OCI-LY3 (cell line): Measurements from ENCODE around the gene SOX18.

Experiments used
- H2AFZ ChIP-seq: fragments of 200-600, 300-600 bp; shearing (Covaris generic); 2 replicates; pipeline ENCODE4 v1.6.0; 2014; ENCODE audit warnings: antibody characterized with exemption, low read depth, low read length
- H3K27ac ChIP-seq: fragments of 200-600, 300-600 bp; sonication (generic); 2 replicates; pipeline ENCODE4 v1.5.1; 2014; ENCODE audit warnings: mild to moderate bottlenecking, low read length, moderate library complexity, mixed read lengths
- H3K27me3 ChIP-seq: fragments of 200-600, 300-600 bp; sonication (generic); 2 replicates; pipeline ENCODE4 v1.6.1; 2014; ENCODE audit warnings: low read depth, low read length, mixed read lengths
- H3K36me3 ChIP-seq: fragments of 200-600, 300-600 bp; sonication (generic); replicated peaks from 2 replicates; pipeline ENCODE3; 2014; ENCODE audit warnings: low read depth, low read length, mixed read lengths
- H3K4me1 ChIP-seq: fragments of 300-600, 200-600 bp; sonication (generic); 2 replicates; pipeline ENCODE4 v1.6.1; 2014; ENCODE audit warnings: low read length, mixed read lengths
- H3K4me2 ChIP-seq: fragments of 200-600, 300-600 bp; sonication (generic); 2 replicates; pipeline ENCODE4 v1.6.1; 2014; ENCODE audit warnings: low read length, mixed read lengths
- H3K4me3 ChIP-seq: fragments of 300-600, 200-600 bp; sonication (generic); 2 replicates; pipeline ENCODE4 v1.5.1; 2014; ENCODE audit warnings: antibody characterized with exemption, mild to moderate bottlenecking, low read length, moderate library complexity
- H3K79me2 ChIP-seq: fragments of 300-600, 200-600 bp; shearing (Covaris generic); 2 replicates; pipeline ENCODE4 v1.6.1; 2014; ENCODE audit warnings: mild to moderate bottlenecking, low read length, mixed read lengths
- H3K9ac ChIP-seq: fragments of 300-600, 200-600 bp; shearing (Covaris generic); 2 replicates; pipeline ENCODE4 v1.6.0; 2014; ENCODE audit warnings: mild to moderate bottlenecking, low read length, moderate library complexity
- H3K9me3 ChIP-seq: fragments of 200-600, 300-600 bp; shearing (Covaris generic); 2 replicates; pipeline ENCODE4 v1.6.1; 2014; ENCODE audit warnings: low read length, mixed read lengths; ENCODE audit not compliant: insufficient read depth
- H4K20me1 ChIP-seq: fragments of 200-600, 300-600 bp; sonication (generic); 2 replicates; pipeline ENCODE4 v1.6.1; 2016; ENCODE audit warnings: low read length, mixed read lengths; ENCODE audit not compliant: insufficient read depth
- EZH2phosphoT487 ChIP-seq: fragments of 200-600 bp; shearing (Covaris generic); IDR thresholded peaks from 2 replicates; pipeline ENCODE4 v1.6.1; 2018; ENCODE audit warnings: antibody characterized with exemption, mixed run types, low read depth
- TF ChIP-seq, protein P1 (sequence below): fragments of 200-600, 300-600 bp; sonication (generic); IDR thresholded peaks from 2 replicates; pipeline ENCODE4 v1.5.1; 2014; ENCODE audit warnings: antibody characterized with exemption, low read length, low read depth

SOX18 gene

DNA sequence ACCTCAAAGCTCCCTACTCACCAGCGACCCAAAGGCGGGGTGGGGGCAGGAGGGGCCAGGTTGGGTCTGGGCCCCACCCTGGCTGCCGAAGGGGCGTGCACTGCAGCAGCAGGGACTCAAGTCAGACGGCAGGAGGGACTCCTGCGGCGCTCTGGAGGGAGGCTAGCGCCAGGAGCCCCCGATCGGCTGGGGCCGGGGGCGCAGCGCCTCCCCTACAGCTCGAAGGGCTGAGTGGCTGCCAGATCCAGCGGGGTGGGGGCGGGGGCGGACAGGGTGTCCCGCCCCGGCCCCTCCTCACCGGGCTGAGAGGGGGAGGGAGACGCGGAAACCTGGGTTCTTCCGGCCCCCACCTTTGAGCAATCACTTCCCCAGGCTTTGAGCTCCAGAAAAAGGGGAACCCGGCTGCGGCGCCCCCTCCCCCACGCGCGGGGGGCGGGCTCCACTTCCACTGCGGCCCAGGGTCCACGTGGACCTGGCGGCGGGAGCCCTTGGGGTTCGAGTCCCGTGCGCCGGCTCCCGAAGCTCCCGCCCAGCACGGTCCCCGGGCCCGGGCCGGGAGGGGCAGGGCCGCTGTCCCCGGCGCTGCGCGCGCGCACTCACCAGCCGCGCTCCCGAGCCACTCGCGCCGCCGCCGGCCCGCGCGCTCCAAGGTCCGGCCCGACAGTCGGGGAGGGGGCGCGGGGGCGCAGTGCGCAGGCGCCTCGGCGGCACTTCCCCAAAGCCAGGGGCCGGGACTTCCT, 30.0 kb upstream of the SOX18 start, which contains the start of gene RGS19:
Gene RGS19 (minus strand): TSS at position 246 of the 740 bp plus-strand sequence. CDS start 2,632 bp downstream, outside the sequence.
- H3K27ac ChIP-seq, result peak within 1 kb of the TSS; percentile 91
- H3K27me3 ChIP-seq, result peaks cover 9% of the 10 kb centered on the region
- H3K4me1 ChIP-seq, result peaks cover 34% of the 10 kb centered on the region
- TF ChIP-seq, protein P1, sequence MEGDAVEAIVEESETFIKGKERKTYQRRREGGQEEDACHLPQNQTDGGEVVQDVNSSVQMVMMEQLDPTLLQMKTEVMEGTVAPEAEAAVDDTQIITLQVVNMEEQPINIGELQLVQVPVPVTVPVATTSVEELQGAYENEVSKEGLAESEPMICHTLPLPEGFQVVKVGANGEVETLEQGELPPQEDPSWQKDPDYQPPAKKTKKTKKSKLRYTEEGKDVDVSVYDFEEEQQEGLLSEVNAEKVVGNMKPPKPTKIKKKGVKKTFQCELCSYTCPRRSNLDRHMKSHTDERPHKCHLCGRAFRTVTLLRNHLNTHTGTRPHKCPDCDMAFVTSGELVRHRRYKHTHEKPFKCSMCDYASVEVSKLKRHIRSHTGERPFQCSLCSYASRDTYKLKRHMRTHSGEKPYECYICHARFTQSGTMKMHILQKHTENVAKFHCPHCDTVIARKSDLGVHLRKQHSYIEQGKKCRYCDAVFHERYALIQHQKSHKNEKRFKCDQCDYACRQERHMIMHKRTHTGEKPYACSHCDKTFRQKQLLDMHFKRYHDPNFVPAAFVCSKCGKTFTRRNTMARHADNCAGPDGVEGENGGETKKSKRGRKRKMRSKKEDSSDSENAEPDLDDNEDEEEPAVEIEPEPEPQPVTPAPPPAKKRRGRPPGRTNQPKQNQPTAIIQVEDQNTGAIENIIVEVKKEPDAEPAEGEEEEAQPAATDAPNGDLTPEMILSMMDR, result no peak
- no peak for TF ChIP-seq EZH2phosphoT487
- H2AFZ ChIP-seq, result 0 out of 2 replicates have a peak within 1 kb of the TSS, but pooled peaks have one; percentile 33
- H3K9ac ChIP-seq, result peak within 1 kb of the TSS; percentile 98
- H3K36me3 ChIP-seq, result peaks cover 9% of the 10 kb centered on the region
- H3K4me2 ChIP-seq, result peak within 1 kb of the TSS; percentile 99
- peak within 1 kb of the TSS; percentile 95 for H3K4me3 ChIP-seq
- no peaks in the 10 kb centered on the region for H4K20me1 ChIP-seq
- peaks cover 34% of the 10 kb centered on the region for H3K79me2 ChIP-seq
- H3K9me3 ChIP-seq, result no peaks in the 10 kb centered on the region

DNA sequence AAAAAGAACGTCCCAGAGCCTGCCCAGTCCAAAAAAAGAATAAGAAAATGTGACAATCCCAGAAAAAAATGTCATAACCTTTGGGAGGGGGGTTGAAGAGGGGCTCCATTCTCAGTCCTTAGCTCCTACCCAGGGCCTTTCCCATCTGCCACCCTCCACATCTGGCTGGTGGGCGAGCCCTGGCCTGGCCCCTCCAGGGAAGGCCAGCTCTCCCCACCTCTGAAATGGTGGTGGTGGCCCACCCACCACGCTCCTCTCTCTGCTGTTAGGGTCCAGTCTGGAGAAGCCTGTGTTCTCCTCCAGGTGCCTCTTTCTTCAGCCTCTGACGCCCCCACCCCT, 29.5 kb upstream of the SOX18 start:
- Histone ChIP-seq H3K4me2 (peak overlapping the region; percentile 99), H3K36me3 (peaks cover 9% of the 10 kb centered on the region), H3K27ac (peak overlapping the region; percentile 91), H3K9me3 (no peaks in the 10 kb centered on the region), H3K9ac (peak overlapping the region; percentile 98), H3K79me2 (peaks cover 34% of the 10 kb centered on the region), H4K20me1 (no peaks in the 10 kb centered on the region), H3K4me3 (peak overlapping the region; percentile 91), H2AFZ (no peak overlapping the region), H3K27me3 (0 out of 2 replicates have a peak, but pooled peaks cover 4% of the 10 kb centered on the region), H3K4me1 (peaks cover 34% of the 10 kb centered on the region)
- TF ChIP-seq, protein P1, result no peak
- TF ChIP-seq EZH2phosphoT487, result no peak

DNA sequence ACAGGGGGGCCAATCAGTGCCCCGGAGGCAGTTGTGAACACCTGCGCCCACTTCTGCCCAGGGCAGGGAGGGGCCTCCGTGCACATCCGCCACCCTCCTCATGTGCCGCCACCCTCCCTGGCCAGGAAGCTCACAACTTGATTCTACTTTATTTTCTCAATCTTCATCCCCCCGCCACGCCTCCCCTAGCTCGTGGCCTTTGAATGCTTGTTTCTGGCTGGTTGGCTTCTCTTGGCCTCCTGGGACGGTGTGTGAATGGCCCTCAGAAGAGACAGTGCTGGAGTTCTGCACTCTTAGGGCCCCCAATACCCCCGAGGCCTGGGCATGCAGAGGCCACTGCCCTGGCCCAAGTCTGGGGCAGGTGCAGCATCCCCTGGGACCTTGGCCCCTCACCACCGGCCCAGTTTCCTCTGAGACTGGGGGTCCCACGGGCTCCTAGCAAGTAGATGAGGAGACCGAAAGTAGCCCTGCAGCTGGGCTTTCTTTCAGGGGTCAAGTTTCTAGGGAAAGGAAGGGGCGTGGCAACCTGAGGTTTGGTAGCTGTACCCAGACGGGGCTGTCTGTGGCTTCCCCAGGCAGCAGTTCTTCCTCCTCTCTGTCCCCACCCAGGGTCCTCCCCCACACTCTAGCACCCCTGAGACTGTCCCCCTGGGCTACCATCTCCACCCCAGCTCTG, 28.6 kb upstream of the SOX18 start:
- Histone ChIP-seq H3K36me3 (peaks cover 15% of the 10 kb centered on the region), H3K9me3 (no peaks in the 10 kb centered on the region), H3K27me3 (0 out of 2 replicates have a peak, but pooled peaks cover 3% of the 10 kb centered on the region), H3K79me2 (peaks cover 34% of the 10 kb centered on the region), H3K4me3 (peak overlapping the region; percentile 91), H3K9ac (peak overlapping the region; percentile 98), H3K27ac (peak overlapping the region; percentile 91), H2AFZ (no peak overlapping the region), H3K4me2 (peak overlapping the region; percentile 99), H4K20me1 (no peaks in the 10 kb centered on the region), H3K4me1 (peaks cover 33% of the 10 kb centered on the region)
- TF ChIP-seq EZH2phosphoT487, result no peak
- TF ChIP-seq, protein P1, result no peak

DNA sequence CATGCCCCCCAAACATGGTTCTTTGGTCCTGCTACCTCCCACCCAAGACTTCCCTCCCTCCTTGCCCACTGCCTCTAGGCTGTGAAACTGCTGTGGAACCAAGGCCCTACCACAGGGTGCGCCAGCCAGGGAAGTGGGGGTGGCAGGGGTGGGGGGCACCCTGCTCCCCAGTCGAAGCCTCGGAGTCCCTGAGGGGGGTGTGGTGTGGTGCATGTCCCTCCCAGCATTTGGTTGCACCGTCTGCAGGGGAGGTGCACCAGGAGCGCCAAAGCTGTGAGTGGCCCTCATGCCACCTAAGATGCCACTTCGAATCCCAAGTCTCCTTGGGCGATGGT, 28.1 kb upstream of the SOX18 start:
- Histone ChIP-seq H3K27me3 (no peaks in the 10 kb centered on the region), H3K9me3 (no peaks in the 10 kb centered on the region), H3K4me1 (peaks cover 30% of the 10 kb centered on the region), H3K79me2 (peaks cover 34% of the 10 kb centered on the region), H3K4me2 (peak overlapping the region; percentile 99), H3K36me3 (peaks cover 15% of the 10 kb centered on the region), H3K27ac (peak overlapping the region; percentile 91), H2AFZ (no peak overlapping the region), H3K4me3 (peak overlapping the region; percentile 91), H4K20me1 (no peaks in the 10 kb centered on the region), H3K9ac (peak overlapping the region; percentile 98)
- TF ChIP-seq, protein P1, result no peak
- TF ChIP-seq EZH2phosphoT487, result no peak
